ENCODE measurements around the gene DROSHA.

- TF ChIP-seq CTCF (IDR thresholded peaks at IDR 0.05) (no peak), EP300 (IDR thresholded peaks at IDR 0.05) (no peak), POLR2AphosphoS5 (IDR thresholded peaks at IDR 0.05) (no peak)
Observed at GRCh38 chr5:31404325-31404724, 127.6 kb downstream of the DROSHA start.

All from stomach (tissue), 4 donors.